Common myeloid progenitor, CD34-positive (primary cell): ENCODE data around the gene SERINC5.

Experiments used
- CTCF ChIA-PET: fragments of 350-600 bp; sonication (Branson Sonifier 250); formaldehyde crosslinking; loops from one replicate; lab custom pipeline; 2021; ENCODE audit warnings: antibody characterized with exemption; lab: Charles Lee
- POLR2A ChIA-PET: fragments of 350-600 bp; sonication (Branson Sonifier 250); formaldehyde crosslinking; loops from one replicate; lab custom pipeline; 2021; ENCODE audit warnings: antibody characterized with exemption; lab: Charles Lee
- DNase-seq, 3 donors: peaks; one replicate each; pipeline versions ENCODE4 v3.0.0 to v3.0.0-alpha.2; 2013
- H3K27ac ChIP-seq, 2 experiments: 1 replicate in 1 of 2; 2 replicates in 1 of 2; pipeline ENCODE4 v1.7.0; 2013; ENCODE audit warnings: inconsistent platforms in 2 of 2, low read length in 2 of 2, mild to moderate bottlenecking in 2 of 2, low read depth in 1 of 2, moderate library complexity in 1 of 2; ENCODE audit not compliant: severe bottlenecking in 2 of 2, insufficient read depth in 1 of 2, poor library complexity in 1 of 2
- H3K27me3 ChIP-seq, 5 experiments: replicated peaks in 2 of 5; 1 replicate in 3 of 5; 2 replicates in 2 of 5; pipeline versions ENCODE4 v1.6.1 to v1.7.0; 2013; ENCODE audit warnings: low read length in 4 of 5, mild to moderate bottlenecking in 2 of 5, moderate library complexity in 2 of 5, inconsistent platforms in 1 of 5; ENCODE audit not compliant: insufficient read depth in 5 of 5, control insufficient read depth in 4 of 5
- H3K36me3 ChIP-seq, 4 experiments: 1 replicate in 2 of 4; 2 replicates in 2 of 4; pipeline versions ENCODE4 v1.6.1 to v1.7.0; 2013; ENCODE audit warnings: low read length in 3 of 4, control low read depth in 1 of 4, mild to moderate bottlenecking in 1 of 4; ENCODE audit not compliant: control insufficient read depth in 4 of 4, insufficient read depth in 4 of 4
- H3K4me1 ChIP-seq, 4 experiments: 1 replicate in 3 of 4; 2 replicates in 1 of 4; pipeline versions ENCODE4 v1.6.1 to v1.7.1; 2013; ENCODE audit warnings: low read length in 3 of 4, mild to moderate bottlenecking in 3 of 4, control low read depth in 1 of 4, inconsistent platforms in 1 of 4, moderate library complexity in 1 of 4; ENCODE audit not compliant: control insufficient read depth in 4 of 4, insufficient read depth in 4 of 4; ENCODE audit errors: control extremely low read depth in 1 of 4
- H3K4me3 ChIP-seq, 7 experiments: 1 replicate in 4 of 7; 2 replicates in 3 of 7; pipeline versions ENCODE4 v1.5.1 to v1.7.0; 2013; ENCODE audit warnings: mild to moderate bottlenecking in 7 of 7, low read length in 6 of 7, moderate library complexity in 6 of 7, inconsistent platforms in 2 of 7, low read depth in 2 of 7, control low read depth in 1 of 7; ENCODE audit not compliant: insufficient read depth in 4 of 7, control insufficient read depth in 1 of 7; ENCODE audit errors: extremely low read depth in 1 of 7
- H3K9me3 ChIP-seq, 5 experiments: 1 replicate in 4 of 5; 2 replicates in 1 of 5; pipeline versions ENCODE4 v1.6.1 to v1.7.1; 2013; ENCODE audit warnings: low read length in 4 of 5, mild to moderate bottlenecking in 2 of 5, inconsistent platforms in 1 of 5, low read depth in 1 of 5, moderate library complexity in 1 of 5; ENCODE audit not compliant: control insufficient read depth in 4 of 5, insufficient read depth in 2 of 5; ENCODE audit errors: control extremely low read depth in 1 of 5
- WGBS: methylation state at CpG from one replicate; pipeline ENCODE4 v1.1.5; 2013; ENCODE audit not compliant: insufficient coverage; 5-methylcytosine and 5-hydroxymethylcytosine counted together

Gene SERINC5

DNA sequence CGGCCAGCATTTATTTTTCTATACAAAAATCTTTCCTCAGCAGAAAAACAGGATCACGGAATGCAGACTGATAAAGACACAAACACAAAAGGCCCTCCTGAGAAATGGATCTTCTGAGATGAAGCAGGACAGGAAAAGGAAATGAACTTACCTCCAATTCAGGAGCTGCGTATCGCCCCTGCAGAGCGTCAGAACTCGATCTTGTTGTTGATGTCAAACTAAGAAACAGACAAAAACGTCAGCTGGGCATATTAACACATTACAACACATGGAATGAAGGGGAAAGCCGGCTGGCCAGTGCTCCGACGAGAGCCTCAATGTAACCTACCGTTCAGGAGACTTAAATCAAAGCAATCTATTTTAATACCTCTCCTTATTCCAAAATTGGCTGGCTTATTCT lies 105.1 kb downstream of the SERINC5 start:
- ChIA-PET POLR2A (no interaction called here), CTCF (no interaction called here)
- Histone ChIP-seq H3K27me3 (no peaks in the 10 kb centered on the region), H3K36me3 (peaks cover 6 to 41% (median 17%) of the 10 kb centered on the region in 4 experiments), H3K4me3 (no peak overlapping the region), H3K27ac (no peak overlapping the region), H3K9me3 (no peaks in the 10 kb centered on the region), H3K4me1 (no peaks in the 10 kb centered on the region)
- no peak for DNase-seq
- WGBS: 95% methylated on average over 4 of the region's 11 CpGs

DNA sequence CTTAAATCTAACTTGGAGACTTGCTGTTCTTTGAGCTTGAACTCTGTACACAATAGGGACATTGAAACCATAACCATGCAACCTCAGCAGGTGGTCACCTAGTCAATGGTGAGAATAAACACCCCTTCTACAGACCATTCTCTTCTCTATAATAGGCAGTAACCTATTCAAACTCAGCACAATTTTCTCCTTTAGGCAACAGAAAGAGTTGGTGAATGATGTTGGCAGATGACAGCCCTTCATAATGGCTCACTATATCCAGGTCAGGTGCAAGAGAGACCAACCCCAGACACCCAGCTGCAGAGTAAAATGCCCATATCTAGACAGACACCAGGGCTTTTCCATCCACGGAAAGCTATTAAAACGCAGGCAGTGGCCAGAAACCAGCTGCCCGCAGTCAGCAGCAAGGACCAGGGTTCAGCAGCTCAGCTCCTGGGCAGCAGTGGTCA lies 106.7 kb downstream of the SERINC5 start:
- no peaks in the 10 kb centered on the region for H3K4me1 ChIP-seq

GRCh38 chr5:80147119-80147815 lies 108.6 kb downstream of the SERINC5 start:
- Histone ChIP-seq H3K9me3 (no peaks in the 10 kb centered on the region), H3K4me3 (no peak overlapping the region), H3K27ac (no peak overlapping the region), H3K27me3 (no peaks in the 10 kb centered on the region), H3K4me1 (no peaks in the 10 kb centered on the region), H3K36me3 (peaks cover 6 to 67% (median 30%) of the 10 kb centered on the region in 4 experiments)
- DNase-seq: no peak
- WGBS: 99% methylated on average over 8 of the region's 9 CpGs
- ChIA-PET CTCF (interaction anchor here (0.6 to 1.8 kb wide), 5 partner anchors 8 to 1237 kb away, joined by 3 to 4 read pairs (median 3); partner anchors contain the start of gene SERINC5), POLR2A (interaction anchor here (0.6 kb wide), 1 partner anchor 392 kb away, joined by 3 read pairs; no protein-coding TSS in a partner anchor)

More for the DNA sequence above, 106.7 kb downstream of the SERINC5 start:
- Histone ChIP-seq H3K27ac (no peak overlapping the region), H3K4me3 (no peak overlapping the region), H3K36me3 (peaks cover 6 to 48% (median 22%) of the 10 kb centered on the region in 4 experiments), H3K27me3 (no peaks in the 10 kb centered on the region), H3K9me3 (no peaks in the 10 kb centered on the region)
- POLR2A ChIA-PET: no interaction called here
- WGBS: 100% methylated on average over 3 of the region's 3 CpGs
- DNase-seq: no peak
- CTCF ChIA-PET: interaction anchor here (1.2 kb wide), 1 partner anchor 123 kb away, joined by 3 read pairs; no protein-coding TSS in a partner anchor

DNA sequence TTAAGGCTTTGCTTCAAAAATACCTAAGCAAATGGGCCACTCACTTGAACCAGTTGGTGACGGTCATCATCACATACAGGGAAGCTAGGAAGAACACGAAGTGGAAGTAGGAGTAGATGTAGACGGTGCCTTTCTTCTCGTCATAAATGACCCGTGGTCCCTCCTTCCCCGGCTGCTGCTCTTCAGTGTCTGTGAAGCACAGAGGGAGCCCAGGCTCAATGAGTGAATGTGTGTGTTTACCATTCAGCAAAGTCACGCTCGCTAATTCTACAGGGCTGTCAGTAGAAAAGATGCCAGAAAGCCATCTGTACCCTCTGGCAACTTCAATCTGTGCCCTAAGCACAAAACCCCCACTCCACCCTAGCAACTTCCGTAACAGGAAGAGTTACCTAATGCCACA lies 109.8 kb downstream of the SERINC5 start:
- DNase-seq: no peak
- H3K27me3 ChIP-seq: no peaks in the 10 kb centered on the region
- WGBS: 100% methylated on average over 5 of the region's 9 CpGs
- H3K4me3 ChIP-seq: no peak overlapping the region
- H3K36me3 ChIP-seq: peaks cover 6 to 57% (median 29%) of the 10 kb centered on the region in 4 experiments
- H3K27ac ChIP-seq: no peak overlapping the region
- ChIA-PET POLR2A (no interaction called here), CTCF (interaction anchor here (1.3 to 1.8 kb wide), 3 partner anchors 10 to 109 kb away, joined by 3 to 4 read pairs (median 3); partner anchors contain the start of gene SERINC5)
- no peaks in the 10 kb centered on the region for H3K4me1 ChIP-seq
- no peaks in the 10 kb centered on the region for H3K9me3 ChIP-seq

DNA sequence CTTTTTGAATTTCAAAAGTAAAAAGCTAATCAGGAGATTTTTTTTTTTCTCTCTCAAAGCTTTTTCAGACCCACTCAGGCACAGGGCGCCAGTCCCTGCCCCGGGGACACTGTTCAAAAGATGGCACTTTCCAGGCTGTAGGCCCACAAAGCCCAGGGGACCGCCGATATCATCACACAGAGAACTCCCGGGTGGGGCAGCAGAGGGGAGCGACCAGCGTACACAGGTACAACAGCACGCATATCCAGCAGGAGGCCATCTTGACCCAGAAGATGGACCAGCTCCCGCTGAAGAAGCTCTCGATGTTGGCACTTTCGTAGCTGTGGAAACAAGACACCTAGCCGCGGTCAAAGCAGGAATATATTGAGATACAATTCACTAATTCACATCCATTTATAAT lies 112.4 kb downstream of the SERINC5 start:
- H3K4me3 ChIP-seq: no peak overlapping the region
- WGBS: 97% methylated on average over 13 of the region's 13 CpGs
- H3K9me3 ChIP-seq: no peaks in the 10 kb centered on the region
- no peaks in the 10 kb centered on the region for H3K27me3 ChIP-seq
- H3K4me1 ChIP-seq: no peaks in the 10 kb centered on the region
- ChIA-PET POLR2A (no interaction called here), CTCF (no interaction called here)
- no peak for DNase-seq
- no peak overlapping the region for H3K27ac ChIP-seq
- H3K36me3 ChIP-seq: peaks cover 3 to 40% (median 22%) of the 10 kb centered on the region in 4 experiments

DNA sequence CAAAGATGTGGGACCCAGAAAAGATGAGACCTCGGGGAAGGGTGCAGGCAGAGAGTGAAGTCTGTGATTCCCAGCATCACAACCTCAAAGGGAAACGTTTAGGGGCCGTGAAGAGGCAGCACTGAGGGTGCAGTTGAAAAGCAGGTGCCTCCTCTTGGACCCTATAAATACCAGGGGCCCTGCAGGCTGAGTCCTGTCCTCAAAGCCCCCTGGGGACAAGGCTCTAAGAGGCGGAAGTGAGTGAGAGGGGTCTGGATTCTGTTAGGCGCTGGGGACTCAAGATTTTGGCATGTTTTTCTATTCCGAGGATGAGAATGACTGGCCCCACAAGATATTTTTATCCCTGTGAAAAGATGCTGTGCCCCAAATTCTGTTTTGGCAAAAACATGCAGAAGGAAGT lies 112.9 kb downstream of the SERINC5 start:
- ChIA-PET CTCF (no interaction called here), POLR2A (no interaction called here)
- Histone ChIP-seq H3K27me3 (no peaks in the 10 kb centered on the region), H3K9me3 (no peaks in the 10 kb centered on the region), H3K27ac (no peak overlapping the region), H3K36me3 (peaks cover 3 to 40% (median 22%) of the 10 kb centered on the region in 4 experiments), H3K4me1 (no peaks in the 10 kb centered on the region), H3K4me3 (no peak overlapping the region)
- WGBS: 92% methylated on average over 6 of the region's 6 CpGs
- no peak for DNase-seq

DNA sequence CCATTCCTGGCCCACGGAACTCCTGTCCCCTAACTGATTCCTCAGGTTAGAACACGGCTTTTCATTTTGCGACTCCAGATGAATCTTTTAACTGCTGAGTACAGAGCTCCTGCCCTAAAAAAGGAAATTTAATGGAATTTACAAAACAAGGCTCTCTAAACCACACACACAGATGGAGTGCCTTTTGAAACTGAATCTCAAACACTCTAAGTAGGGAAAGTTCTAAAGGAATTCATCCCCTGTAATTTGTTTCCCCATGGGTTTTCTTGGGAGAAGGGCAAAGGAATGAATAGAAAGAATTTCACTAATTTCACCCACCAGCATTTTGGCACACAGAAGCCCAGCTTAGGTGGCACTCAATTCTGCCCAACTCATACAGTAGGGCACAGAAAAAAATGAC lies 114.2 kb downstream of the SERINC5 start:
- no peak overlapping the region for H3K4me3 ChIP-seq
- H3K27ac ChIP-seq: no peak overlapping the region
- H3K9me3 ChIP-seq: no peaks in the 10 kb centered on the region
- peaks cover 0 to 10% (median 1%) of the 10 kb centered on the region in 4 experiments for H3K4me1 ChIP-seq
- 97% methylated on average over 3 of the region's 3 CpGs for WGBS
- H3K27me3 ChIP-seq: no peaks in the 10 kb centered on the region
- peaks cover 3 to 34% (median 17%) of the 10 kb centered on the region in 4 experiments for H3K36me3 ChIP-seq
- CTCF ChIA-PET: interaction anchor here (1.2 to 1.7 kb wide), 2 partner anchors 46 to 133 kb away, joined by 3 read pairs; no protein-coding TSS in a partner anchor
- POLR2A ChIA-PET: no interaction called here
- no peak for DNase-seq
